ENCODE measurements around the gene KCNJ11.

DNA sequence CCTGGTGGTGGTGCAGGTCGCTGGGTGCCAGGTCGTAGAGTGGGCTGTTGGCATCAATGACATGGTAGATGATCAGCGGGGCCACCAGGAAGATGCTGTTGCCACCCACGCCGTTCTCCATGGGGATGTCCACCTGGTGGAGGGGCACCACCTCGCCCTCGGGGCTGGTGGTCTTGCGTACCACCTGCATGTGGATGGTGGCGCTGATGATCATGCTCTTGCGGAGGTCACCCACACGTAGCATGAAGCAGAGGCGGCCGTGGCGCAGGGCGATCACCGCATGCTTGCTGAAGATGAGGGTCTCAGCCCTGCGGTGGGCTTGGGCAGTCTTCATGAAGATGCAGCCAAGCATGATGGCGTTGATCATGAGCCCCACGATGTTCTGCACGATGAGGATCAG, 1.2 kb downstream of the KCNJ11 start:
- TF ChIP-seq, protein P1, sequence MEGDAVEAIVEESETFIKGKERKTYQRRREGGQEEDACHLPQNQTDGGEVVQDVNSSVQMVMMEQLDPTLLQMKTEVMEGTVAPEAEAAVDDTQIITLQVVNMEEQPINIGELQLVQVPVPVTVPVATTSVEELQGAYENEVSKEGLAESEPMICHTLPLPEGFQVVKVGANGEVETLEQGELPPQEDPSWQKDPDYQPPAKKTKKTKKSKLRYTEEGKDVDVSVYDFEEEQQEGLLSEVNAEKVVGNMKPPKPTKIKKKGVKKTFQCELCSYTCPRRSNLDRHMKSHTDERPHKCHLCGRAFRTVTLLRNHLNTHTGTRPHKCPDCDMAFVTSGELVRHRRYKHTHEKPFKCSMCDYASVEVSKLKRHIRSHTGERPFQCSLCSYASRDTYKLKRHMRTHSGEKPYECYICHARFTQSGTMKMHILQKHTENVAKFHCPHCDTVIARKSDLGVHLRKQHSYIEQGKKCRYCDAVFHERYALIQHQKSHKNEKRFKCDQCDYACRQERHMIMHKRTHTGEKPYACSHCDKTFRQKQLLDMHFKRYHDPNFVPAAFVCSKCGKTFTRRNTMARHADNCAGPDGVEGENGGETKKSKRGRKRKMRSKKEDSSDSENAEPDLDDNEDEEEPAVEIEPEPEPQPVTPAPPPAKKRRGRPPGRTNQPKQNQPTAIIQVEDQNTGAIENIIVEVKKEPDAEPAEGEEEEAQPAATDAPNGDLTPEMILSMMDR (conservative IDR thresholded peaks at IDR 0.05): no peak
- TF ChIP-seq ZFX (IDR thresholded peaks at IDR 0.05): no peak

All from C4-2B (cell line).